ENCODE data around the gene BTBD1. TPM values are rescaled to one million over a fixed set of nuclear protein-coding genes. Genes with fewer than 3 reads are reported as not detected.
"Not testable (repeated sequence)": the region's sequence is repeated elsewhere in the genome, so short reads cannot be mapped to it uniquely, and the experiment has no call there.

The BTBD1 gene
- total RNA-seq, 1 donor from 2014 or later = 53.2 TPM

- H3K27ac Mint-ChIP-seq (ENCODE audit: unreplicated experiment) = no peak overlapping the region
- no peaks in the 10 kb centered on the region for H3K4me1 Mint-ChIP-seq (ENCODE audit: unreplicated experiment)
- peaks cover 48% of the 10 kb centered on the region for H3K36me3 Mint-ChIP-seq (ENCODE audit: unreplicated experiment)
- no peak for DNase-seq (ENCODE audit: extremely low spot score, unreplicated experiment)
- H3K27me3 Mint-ChIP-seq (ENCODE audit: unreplicated experiment) = no peaks in the 10 kb centered on the region
- peaks cover 17% of the 10 kb centered on the region for H3K9me3 Mint-ChIP-seq (ENCODE audit: unreplicated experiment)
- no peak for TF ChIP-seq CTCF (IDR thresholded peaks at IDR 0.05)
- H3K4me3 Mint-ChIP-seq (ENCODE audit: unreplicated experiment) = no peak overlapping the region
Observed at GRCh38 chr15:83039206-83039605, 27.8 kb downstream of the BTBD1 start.

- H3K27ac Mint-ChIP-seq (ENCODE audit: unreplicated experiment) = no peak overlapping the region
- H3K27me3 Mint-ChIP-seq (ENCODE audit: unreplicated experiment) = no peaks in the 10 kb centered on the region
- H3K9me3 Mint-ChIP-seq (ENCODE audit: unreplicated experiment) = peaks cover 17% of the 10 kb centered on the region
- H3K4me3 Mint-ChIP-seq (ENCODE audit: unreplicated experiment) = no peak overlapping the region
- H3K4me1 Mint-ChIP-seq (ENCODE audit: unreplicated experiment) = no peaks in the 10 kb centered on the region
- DNase-seq (ENCODE audit: extremely low spot score, unreplicated experiment) = no peak
- no peak for TF ChIP-seq CTCF (IDR thresholded peaks at IDR 0.05)
- peaks cover 45% of the 10 kb centered on the region for H3K36me3 Mint-ChIP-seq (ENCODE audit: unreplicated experiment)
Observed at GRCh38 chr15:83036253-83036652, 30.8 kb downstream of the BTBD1 start.

GRCh38 chr15:83031234-83031633 lies 35.8 kb downstream of the BTBD1 start:
- not testable (repeated sequence) for H3K9me3 Mint-ChIP-seq (ENCODE audit: unreplicated experiment); H3K27me3 Mint-ChIP-seq (ENCODE audit: unreplicated experiment); DNase-seq (ENCODE audit: extremely low spot score, unreplicated experiment); H3K4me1 Mint-ChIP-seq (ENCODE audit: unreplicated experiment); H3K4me3 Mint-ChIP-seq (ENCODE audit: unreplicated experiment); H3K27ac Mint-ChIP-seq (ENCODE audit: unreplicated experiment)
- H3K36me3 Mint-ChIP-seq (ENCODE audit: unreplicated experiment) = peaks cover 36% of the 10 kb centered on the region

- peaks cover 29% of the 10 kb centered on the region for H3K36me3 Mint-ChIP-seq (ENCODE audit: unreplicated experiment)
Observed at GRCh38 chr15:83030021-83030420, 37.0 kb downstream of the BTBD1 start.

GRCh38 chr15:83018436-83018835 lies 48.6 kb downstream of the BTBD1 start:
- DNase-seq (ENCODE audit: extremely low spot score, unreplicated experiment) = no peak
- Mint-ChIP-seq H3K4me3 (ENCODE audit: unreplicated experiment) (no peak overlapping the region), H3K27ac (ENCODE audit: unreplicated experiment) (no peak overlapping the region), H3K36me3 (ENCODE audit: unreplicated experiment) (peaks cover 15% of the 10 kb centered on the region), H3K4me1 (ENCODE audit: unreplicated experiment) (peaks cover 5% of the 10 kb centered on the region), H3K27me3 (ENCODE audit: unreplicated experiment) (no peaks in the 10 kb centered on the region), H3K9me3 (ENCODE audit: unreplicated experiment) (no peaks in the 10 kb centered on the region)
- no peak for TF ChIP-seq CTCF (IDR thresholded peaks at IDR 0.05)

More at GRCh38 chr15:83030021-83030420, 37.0 kb downstream of the BTBD1 start:
- no peak for DNase-seq (ENCODE audit: extremely low spot score, unreplicated experiment)
- Mint-ChIP-seq H3K4me1 (ENCODE audit: unreplicated experiment) (peaks cover 8% of the 10 kb centered on the region), H3K4me3 (ENCODE audit: unreplicated experiment) (no peak overlapping the region), H3K27ac (ENCODE audit: unreplicated experiment) (no peak overlapping the region), H3K27me3 (ENCODE audit: unreplicated experiment) (no peaks in the 10 kb centered on the region), H3K9me3 (ENCODE audit: unreplicated experiment) (no peaks in the 10 kb centered on the region)
- no peak for TF ChIP-seq CTCF (IDR thresholded peaks at IDR 0.05)

- Mint-ChIP-seq H3K4me1 (ENCODE audit: unreplicated experiment) (peaks cover 16% of the 10 kb centered on the region), H3K4me3 (ENCODE audit: unreplicated experiment) (no peak overlapping the region), H3K27me3 (ENCODE audit: unreplicated experiment) (no peaks in the 10 kb centered on the region), H3K27ac (ENCODE audit: unreplicated experiment) (no peak overlapping the region), H3K9me3 (ENCODE audit: unreplicated experiment) (no peaks in the 10 kb centered on the region), H3K36me3 (ENCODE audit: unreplicated experiment) (peaks cover 15% of the 10 kb centered on the region)
- no peak for TF ChIP-seq CTCF (IDR thresholded peaks at IDR 0.05)
- DNase-seq (ENCODE audit: extremely low spot score, unreplicated experiment) = no peak
Observed at GRCh38 chr15:83016906-83017305, 50.1 kb downstream of the BTBD1 start.
